ENCODE results near the gene DYNC2LI1.
"Not testable (repeated sequence)": the region's sequence is repeated elsewhere in the genome, so short reads cannot be mapped to it uniquely, and the experiment has no call there.

DYNC2LI1 gene
- 2.4 to 5.4 (median 3.8) reads per million in 4 donors for total RNA-seq

DNA sequence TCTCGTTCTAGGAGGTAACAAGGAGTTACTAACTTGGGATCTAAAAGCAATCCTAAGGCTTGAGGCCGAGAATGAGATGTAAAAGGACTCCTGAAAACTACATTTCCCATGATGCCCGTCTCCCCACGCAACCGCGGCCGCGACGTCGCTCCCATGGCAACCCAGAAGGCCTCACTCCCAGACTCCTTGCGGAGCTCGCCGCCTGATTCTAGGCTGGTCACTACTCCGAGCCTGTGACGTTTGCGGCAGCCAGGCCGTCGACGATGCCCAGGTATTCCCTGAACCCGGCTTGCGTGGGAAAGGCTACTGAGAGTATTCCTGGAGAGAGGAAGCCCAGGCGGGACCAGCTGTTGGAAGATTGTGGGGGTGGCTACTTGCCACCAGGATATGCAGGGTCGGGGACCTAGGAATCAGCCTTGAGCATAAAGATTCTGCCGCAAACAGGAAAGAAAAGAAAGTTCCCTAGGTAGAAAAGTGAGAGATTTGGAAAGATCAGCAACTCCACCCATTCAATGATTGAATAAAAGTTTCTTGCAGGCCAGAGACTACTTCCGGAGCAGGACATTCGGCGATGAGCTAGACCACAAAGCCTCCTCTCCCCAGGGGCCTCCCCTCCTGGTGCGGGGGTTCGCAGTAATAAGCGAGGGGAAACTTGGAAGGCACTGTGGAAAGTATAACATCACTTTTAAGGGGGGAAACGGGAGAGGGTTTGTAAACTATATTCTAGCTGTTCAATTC is at the start of gene DYNC2LI1:
Gene DYNC2LI1 (plus strand): TSS at position 164 of the 738 bp plus-strand sequence. CDS start 100 bp downstream, at position 264.
- peak; percentile 18 to 80 (median 55) for DNase-seq

DNA sequence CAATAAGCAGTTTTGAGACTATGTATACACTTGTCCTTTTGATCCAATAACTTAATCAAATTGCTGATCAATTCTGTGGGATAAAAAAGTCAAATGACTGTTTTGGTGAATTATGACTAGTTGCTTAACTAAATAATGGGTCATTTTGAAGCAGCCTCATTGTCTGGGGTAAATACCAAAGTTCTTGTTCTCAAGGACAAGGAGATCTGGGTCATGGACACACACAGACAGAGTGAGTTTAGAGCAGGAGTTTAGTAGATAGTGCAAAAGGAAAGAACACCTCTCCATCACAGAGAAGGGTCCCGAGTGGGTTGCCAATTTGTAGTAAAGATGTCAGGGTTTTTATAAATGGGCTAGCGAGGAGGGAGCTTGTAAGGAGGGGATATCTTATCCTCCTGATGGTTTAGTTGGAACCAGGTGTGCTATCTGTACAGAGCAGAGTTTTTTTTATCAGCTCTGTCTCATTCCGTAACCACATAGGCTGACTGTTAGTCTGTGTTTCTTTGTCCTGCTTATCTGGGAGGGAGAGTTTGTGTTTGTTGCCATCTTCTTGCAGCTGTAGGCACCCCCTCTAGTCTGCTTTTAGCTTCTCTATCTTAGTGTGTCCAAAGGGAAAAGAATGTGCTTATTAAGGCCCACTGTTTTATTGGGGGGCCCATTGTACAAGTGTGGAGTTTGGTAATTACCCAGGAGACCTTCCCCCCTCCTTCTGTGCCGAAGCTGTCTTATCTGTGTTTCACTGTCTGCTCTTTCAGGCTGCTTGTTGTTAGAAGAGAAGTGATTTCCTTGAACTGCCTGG is 48.9 kb upstream of the DYNC2LI1 start:
- DNase-seq: no peak

DNA sequence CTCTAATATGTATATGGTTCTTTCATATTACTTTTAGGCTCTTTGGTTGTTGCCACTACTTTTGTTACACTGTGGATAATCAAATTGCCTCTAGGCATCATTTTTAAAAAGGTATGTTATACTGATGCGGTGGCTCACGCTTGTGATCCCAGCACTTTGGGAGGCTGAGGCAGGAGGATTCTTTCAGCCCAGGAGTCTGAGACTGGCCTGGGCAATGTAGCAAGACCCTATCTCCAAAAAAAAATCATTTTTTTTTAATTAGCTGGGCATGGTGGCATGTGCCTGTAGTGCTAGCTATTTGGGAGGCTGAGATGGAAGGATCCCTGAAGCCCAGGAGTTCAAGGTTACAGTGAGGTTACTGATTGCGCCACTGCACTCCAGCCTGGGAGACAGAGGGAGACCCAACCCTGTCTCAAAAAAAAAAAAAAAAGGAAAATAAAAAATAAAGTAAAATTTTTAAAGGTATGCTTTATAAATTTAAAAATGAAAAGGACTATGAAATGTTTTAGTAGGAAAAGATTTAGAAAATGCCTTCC is 48.1 kb upstream of the DYNC2LI1 start:
- no peak for DNase-seq

DNA sequence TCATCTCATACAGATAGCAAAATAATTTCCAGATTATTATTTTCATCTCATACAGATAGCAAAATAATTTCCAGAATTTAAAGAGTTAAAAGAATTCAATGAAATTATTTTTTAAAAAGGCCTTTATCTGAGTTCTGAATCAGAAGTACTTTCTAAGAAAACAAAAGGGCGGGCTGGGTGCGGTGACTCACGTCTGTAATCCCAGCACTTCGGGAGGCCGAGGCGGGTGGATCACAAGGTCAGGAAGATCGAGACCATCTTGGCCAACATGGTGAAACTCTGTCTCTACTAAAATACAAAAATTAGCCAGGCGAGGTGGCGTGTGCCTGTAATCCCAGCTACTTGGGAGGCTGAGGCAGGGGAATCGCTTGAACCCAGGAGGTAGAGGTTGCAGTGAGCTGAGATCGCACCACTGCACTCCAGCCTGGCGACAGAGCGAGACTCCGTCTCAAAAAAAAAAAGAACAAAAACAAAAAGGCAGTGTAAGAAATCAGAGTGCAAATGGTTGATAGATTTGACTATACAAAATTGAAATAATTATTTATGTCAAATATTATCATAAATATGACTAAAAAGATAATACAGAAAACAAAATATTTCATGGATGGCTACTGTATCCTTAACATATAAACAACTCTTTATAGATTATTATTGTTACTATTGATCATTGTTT is 46.7 kb upstream of the DYNC2LI1 start:
- DNase-seq: not testable (repeated sequence)

DNA sequence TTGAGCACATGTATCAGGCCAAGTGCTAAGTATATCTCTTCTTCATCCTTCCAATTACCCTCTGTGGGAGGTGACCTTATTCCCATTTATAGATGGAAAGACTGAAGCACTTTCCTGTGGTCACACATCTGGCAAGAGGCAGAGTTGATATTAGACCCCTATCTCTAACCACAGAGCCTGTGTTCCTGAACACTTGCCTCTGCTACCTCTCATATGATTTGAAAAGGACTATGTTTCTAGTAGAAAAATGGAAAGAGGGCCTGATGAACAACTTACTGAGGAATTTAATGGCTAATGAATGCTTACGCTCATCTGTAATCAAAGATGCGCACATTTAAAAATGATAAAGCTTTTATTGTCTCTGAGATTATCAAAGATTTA is 46.2 kb upstream of the DYNC2LI1 start:
- no peak for DNase-seq

DNA sequence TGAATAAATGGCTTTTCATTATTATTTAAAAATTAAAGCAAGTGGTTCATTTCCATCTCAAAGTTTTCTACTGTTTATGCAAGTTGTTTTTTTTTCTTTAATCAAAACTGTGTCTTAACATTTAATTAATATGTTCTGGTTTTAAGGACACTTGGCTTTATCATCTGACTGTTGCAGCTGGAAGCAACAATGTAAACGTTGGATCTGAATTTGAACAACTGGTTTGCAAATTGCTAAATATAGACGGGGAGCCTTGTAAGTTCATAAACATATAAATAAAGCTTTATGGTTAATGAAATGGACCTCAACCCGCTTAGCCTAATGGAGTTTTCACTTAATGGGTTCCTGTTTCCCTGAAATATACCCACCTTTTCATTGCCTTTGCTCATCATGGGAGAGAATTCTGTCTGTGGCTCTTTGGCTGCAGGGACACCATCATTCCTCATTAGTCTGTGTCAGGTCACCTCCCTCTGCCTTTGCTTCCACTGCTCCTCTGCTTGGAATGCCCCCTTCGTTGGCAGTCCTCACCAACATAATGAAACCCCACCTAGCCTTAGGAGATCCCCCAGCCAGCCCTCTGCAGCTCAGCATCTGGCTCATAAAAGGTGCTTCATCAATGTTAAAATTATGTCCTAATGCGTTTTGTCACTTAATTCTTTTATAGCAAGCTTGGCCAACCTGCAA is 44.2 kb upstream of the DYNC2LI1 start:
- DNase-seq: no peak

DNA sequence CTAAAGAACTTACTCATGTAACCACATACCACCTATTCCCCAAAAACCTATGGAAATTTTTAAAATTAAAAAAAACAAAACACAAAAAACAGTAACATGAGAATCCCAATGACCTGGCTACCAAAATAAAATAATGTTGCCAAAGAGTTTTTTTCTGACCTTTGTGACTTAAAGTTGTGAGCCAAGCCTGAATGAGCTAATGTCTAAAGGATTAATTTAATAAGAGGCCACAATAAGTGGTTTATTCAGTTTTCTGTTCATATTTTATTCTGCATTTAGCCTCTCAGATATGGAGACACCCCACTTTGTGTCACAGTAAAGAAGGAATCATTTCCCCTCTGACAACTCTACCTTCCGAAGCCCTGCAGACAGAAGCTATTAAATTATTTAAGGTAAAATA is 42.6 kb upstream of the DYNC2LI1 start:
- no peak for DNase-seq

DNA sequence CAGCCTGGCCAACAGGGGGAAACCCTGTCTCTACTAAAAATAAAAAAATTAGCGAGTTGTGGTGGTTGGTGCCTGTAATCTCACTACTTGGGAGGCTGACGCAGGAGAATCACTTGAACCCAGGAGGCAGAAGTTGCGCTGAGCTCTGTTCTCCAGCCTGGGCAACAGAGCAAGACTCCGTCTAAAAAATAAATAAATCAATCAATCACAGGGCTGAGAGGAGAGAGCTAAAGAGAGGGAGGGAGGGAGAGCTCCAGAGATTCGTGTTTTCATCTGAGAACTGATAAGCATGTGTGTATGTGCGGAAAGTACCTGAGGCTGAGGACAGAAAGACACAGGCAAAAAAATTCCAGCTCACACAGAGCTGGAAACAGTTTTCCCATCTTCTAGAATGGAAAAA is 37.2 kb upstream of the DYNC2LI1 start:
- DNase-seq: no peak

DNA sequence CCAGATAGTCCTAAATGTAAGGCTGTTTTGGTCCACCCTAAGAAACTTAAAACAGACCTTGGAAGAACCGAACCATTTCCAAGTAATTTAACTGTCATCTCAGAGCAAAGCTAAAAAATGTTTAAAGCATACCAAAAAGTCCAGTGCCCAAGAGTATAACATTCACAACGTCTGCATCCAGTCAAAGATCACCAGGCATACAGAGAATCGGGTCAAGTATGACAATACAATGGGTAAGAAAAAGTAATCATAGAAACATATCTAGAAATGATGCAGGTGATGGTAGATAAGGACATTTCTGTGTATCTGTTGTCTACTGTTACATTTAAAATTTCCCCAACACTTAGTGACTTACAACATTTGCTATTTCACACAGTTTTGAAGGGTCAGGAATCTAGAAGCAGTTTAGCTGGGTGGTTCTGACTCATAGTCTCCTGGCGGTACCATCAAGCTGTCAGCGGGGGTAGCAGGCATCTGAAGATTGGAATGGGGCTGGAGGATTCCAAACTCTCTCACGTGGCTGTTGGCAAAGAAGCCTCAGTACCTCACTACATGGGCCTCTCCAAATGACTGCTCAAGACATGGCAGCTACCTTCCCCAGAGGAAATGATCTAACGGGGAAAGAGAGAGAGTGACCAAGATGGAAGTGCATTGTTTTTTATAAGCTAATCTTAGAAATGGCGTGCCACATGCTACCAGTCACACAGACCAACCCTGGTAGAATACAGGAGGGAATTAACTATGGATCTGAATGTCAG is 36.6 kb upstream of the DYNC2LI1 start:
- no peak for DNase-seq

DNA sequence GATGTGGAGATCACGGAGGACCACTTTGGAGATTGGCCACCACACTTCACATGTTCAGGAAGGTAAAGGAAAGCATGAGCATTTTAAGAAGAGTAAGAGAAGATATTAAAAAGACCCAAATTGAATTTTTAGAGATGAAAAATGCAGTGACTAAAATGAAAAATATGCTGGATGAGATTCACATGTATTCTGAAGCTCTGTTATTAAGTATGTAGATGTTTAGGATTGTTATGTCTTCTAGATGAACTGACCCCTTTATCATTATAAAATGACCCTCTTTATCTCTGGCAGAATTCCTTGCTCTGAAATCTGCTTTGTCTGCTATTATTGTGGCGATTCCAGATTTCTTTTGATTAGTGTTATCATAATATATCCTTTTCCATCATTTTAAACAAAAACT is 36.0 kb upstream of the DYNC2LI1 start:
- no peak for DNase-seq

DNA sequence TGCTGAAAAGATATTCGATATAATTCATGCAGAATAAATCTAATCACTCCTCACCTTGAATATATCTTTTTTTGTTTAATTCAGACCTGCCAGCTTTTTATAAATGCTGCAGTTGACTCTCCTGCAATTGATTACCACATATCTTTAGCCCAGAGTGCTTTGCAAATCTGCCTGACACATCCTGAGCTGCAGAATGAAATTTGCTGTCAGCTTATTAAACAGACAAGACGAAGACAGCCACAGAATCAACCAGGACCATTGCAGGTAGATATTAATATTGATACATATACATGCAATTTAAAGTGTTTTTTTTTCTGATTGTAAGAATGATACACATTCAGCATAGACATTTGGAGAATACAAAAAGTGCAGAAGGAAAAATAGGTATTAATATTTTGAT is 35.6 kb upstream of the DYNC2LI1 start:
- DNase-seq: no peak

DNA sequence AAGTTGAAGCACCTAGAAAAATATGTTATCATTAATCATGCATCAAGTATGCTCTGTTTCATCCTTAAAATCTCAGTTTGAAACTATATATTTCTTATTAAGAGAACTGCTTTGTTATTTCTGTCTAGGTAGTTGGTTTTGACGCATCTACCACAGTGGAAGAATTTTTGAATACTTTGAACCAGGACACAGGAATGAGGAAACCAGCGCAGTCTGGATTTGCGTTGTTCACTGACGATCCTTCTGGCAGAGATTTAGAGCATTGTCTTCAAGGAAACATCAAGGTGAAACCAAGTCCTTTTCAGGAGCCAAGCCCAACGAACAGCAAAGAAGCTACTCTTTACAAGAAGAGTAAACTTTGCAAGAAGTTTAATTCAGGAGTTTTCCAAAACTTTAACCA is 30.1 kb upstream of the DYNC2LI1 start:
- DNase-seq: no peak

DNA sequence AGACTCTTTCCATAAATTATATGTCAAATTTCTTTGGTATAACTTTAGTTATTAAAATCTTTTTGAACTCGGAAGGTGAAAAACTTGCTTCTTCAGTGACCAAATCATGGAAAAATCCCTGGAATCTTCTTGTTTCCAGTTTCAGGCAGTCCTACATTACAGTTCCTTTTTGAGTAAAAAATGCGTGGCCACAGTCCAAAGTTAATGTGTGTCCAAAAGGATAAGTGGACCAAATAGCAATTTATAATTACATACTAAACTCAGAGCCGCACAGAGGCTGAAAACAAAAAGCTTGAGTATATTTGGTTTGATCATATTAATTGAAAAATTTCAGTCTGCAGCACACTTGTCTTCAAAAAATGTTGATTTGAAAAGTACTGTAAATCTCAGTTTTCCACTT is 28.4 kb upstream of the DYNC2LI1 start:
- DNase-seq: no peak

DNA sequence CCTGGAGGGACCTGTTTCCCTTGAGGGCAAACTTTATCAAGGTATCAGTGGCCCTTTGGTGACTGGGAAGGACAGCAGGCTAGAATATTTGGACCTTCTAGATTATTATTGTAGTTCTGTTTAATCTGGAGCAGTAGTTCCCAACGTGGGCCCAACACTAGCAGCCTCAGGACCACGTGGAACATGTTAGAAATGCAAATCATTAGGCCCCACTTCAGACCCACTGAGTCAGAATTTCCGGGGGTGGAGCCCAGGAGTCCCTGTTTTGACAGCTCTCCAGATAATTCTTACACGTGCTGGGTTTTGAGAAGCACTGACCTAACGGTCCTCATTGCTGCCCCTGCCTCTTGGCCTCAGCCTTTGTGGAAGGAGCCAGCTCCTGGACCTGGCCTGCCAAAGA is 25.5 kb upstream of the DYNC2LI1 start:
- no peak for DNase-seq

DNA sequence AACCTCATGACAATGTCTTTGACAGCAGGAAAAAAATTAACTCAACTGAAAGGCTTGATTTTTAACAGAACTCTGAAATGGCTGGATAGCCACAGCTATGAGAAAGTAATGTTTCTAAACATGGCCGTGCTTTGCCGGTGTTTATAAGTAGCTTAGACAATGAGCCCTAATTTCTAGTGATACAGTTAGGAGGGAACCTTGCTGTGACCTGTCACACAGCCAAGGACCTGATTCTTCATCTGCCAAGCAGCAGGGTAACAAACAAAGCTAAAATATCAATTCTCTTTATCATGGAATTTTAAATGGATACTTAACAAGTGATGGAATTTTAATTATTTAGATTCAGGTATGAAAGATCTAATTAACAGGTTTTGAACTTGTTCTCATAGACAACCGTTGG is 24.3 kb upstream of the DYNC2LI1 start:
- no peak for DNase-seq

DNA sequence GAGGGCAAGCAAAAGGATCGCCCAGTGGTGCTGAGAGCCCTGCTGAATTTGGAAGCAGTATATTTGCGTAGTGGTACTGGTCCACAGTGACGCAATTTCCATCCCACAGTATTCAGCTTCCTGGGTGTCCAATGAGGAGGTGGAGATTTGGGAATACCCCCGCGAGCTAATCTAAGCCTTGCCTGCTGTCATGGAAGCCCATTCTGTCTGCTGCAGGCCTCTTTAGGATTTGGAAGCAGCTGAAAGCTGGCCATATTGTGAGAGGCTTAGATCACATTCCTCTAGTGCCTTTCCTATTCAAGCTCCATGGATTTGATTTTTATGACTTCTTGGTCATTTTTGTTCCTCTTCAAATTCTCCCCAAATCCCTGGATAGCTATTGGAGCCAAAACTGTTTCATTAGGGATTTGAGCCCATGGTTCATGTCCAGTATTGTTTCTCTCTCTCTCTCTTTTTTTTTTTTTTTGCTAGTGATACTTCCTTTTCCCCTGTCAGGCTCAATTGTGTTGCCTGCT is 22.3 kb upstream of the DYNC2LI1 start:
- DNase-seq: no peak

DNA sequence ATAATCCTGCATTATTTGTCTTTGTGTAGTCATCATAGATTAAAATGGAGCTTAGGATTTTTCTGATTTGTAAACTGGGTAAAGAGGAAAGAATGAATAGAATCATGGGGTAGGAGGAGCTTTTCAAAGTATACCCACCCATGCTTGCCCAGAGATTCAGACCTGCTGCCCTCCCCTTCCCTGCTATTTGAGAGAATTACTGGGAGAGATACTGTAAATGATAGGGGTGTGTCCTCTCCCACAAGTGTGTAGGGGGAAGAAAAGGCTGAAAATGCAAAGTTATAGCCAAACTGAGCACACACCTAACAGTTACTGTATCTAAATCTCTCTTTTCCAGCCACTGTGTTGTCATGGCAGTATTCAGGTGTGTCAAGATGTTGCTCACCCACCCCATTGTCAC is 21.5 kb upstream of the DYNC2LI1 start:
- no peak for DNase-seq

DNA sequence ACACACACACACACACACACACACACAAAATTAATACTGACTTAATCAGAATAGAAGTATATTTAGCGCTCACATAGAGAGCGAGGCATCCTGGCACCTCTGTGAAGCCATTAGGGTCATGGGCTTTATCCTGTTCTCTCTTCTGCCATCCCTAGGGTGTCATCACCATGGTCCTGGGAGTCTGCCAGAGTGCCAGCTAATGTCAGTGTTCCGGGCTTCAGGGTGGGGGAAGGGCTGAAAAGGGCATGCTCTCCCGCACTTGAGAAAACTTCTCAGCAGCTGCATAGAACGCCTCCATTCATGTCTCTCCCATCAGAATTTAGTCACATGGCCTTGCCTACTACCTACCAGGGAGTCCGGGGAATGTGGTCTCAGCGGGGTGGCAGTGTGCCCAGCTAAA is 19.7 kb upstream of the DYNC2LI1 start:
- DNase-seq: no peak

DNA sequence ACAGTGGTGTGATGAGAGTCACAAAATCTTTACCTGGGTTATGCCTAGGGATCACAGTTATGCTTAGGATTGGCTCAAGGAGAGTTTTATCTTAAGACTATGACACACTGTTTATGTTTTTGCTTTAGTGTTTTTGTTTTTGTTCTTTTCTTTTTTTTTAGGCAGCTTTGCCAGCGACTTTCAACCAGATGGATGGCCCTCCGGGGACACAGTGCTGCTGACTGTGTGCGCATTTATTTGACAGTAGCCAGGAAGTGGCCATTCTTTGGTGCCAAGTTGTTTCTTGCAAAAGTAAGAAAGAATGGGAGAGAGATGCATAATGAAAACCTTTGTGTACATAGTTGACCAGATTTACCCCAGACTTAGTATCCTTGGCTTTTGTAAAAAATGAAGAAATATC is 15.1 kb upstream of the DYNC2LI1 start:
- DNase-seq: no peak

DNA sequence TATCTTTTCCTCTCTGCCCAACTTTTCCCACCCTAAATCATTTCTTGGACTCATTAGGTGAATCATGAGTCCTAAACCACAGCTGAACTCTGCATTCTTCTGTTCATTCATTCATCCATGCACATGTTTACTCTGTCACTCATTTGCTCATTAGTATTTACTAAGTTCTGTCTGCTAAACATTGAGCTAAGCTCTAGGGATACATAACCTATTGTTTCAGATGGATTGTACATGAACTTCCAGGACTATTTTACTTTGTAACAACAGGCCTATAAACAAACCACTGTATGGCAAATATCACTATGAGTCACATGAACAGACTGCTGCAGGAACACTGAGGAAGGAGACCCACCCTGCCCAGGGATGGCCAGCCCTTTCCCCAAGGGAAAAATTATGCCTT is 14.6 kb upstream of the DYNC2LI1 start:
- DNase-seq: no peak

DNA sequence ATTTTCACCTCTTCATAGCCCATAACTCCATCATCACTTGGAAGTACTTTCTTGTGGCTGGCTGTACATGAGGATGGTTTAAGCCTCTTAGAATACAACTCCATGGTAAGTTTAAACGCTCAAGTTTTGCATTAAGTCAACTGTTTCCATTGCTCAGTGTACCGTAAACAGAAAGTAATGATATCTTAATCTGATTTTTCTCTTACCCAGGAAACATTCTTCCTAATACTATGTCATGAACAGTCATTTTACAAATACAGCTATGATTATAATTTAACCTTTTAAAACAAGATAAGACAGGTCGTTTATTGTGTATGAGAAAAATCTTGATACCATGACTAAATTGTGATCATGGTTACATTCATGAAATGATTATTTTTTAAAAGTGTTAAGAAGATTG is 11.6 kb upstream of the DYNC2LI1 start:
- peak in 1 of 5 donors; percentile 18 for DNase-seq

DNA sequence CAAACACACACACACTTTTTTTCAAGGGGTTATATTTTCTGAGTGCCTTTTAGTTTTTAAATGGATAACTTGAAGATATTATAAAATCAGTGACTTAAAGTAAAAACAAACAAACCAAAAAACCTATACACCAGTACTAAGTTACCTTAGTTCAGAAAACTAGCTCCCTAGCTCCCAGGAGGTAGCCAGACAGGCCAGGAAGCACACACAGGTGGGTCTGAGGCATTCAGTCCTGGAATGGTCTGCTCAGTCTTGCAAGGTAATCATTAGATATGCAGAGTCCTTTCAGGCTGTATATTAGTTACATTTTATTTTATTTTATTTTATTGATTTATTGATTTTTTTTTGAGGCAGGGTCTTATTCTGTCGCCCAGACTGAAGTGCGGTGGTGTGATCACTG is 10.7 kb upstream of the DYNC2LI1 start:
- DNase-seq: no peak

Data from T-helper 1 cell (primary cell).